Endometrial microvascular endothelial cells (primary cell): ENCODE results near the gene LGI2. TPM values are rescaled to one million over a fixed set of nuclear protein-coding genes. Genes with fewer than 3 reads are reported as not detected.

Experiments
- in situ Hi-C: cut with HindIII; loops from 2 replicates; pipeline ENCODE4 v1.10.0; 2017; ENCODE audit warnings: low sequenced_read_pairs, low pct_unique_long_range_greater_than_20kb; ENCODE audit errors: inconsistent ontology term
- total RNA-seq: library from RNA; depleted of rRNA; stranded (reverse); fragments of >200 nt; gene quantifications from one replicate; pipeline ENCODE4 v1.2.3, GENCODE V29; 2015; ENCODE audit errors: inconsistent ontology term

Gene LGI2
- total RNA-seq, 1 donor from 2014 or later, result not detected

DNA sequence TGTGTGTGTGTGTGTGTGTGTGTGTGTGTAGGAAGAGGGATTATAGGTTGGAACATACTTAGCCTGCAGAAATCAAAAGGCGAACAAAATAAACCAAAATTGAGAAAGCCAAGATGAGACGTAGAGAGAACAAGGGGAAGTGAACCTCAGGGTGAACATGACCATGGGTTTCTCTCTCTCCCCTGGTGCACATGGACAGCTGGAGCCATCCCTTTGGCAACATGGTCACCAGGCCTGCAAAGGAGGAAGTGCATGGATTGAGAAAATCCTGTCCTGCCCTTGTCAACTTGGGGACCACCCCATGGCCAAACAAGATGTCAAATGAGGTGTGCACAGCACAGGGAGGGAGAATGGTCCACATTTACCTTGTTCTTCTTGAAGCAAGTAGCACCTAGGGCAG is 23.1 kb downstream of the LGI2 start:
- in situ Hi-C loops, result loop anchor here (25.0 kb wide), 1 partner anchor 95 kb away; the partner anchor contains the start of gene CCDC149

DNA sequence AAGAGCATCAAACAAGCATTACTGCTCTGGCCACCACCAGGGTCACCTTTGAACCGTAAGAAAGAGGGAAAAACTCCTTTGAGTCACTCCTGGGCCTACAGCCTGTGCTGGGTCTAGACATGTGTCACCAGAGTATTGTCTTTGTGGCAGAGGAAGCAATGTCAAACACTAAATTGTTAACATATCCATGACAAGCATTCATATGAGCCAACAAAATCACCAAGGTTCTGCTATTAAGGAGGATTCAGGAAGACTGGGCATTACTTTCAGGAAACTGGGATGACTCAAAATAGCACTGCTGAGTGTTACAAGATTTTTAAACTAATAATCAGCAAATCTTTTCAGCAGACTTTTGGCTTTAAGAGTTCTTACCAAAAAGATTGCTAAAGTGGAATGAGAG is 28.1 kb downstream of the LGI2 start:
- in situ Hi-C loops, result loop anchor here (25.0 kb wide), 1 partner anchor 90 kb away; the partner anchor contains the start of gene CCDC149

DNA sequence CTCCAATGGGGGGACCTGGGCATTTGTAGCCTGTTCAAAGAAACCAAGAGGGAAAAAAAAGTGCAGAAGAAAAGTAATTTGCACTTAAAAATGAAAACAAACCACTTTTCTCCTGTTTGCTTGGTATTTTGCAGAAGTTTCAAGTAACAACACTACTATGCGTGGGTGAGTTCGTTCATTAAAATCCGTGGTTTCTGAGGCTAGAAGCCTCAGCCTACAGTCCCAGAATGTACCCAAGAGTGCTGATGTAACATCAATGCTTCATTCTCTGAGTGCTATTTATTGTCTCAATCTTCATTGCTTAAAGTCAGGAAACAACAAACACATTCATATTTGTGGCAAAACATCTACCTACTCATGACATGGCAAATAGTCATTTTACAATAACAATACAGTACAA is 29.2 kb downstream of the LGI2 start:
- in situ Hi-C loops, result loop anchor here (25.0 kb wide), 1 partner anchor 89 kb away; the partner anchor contains the start of gene CCDC149

DNA sequence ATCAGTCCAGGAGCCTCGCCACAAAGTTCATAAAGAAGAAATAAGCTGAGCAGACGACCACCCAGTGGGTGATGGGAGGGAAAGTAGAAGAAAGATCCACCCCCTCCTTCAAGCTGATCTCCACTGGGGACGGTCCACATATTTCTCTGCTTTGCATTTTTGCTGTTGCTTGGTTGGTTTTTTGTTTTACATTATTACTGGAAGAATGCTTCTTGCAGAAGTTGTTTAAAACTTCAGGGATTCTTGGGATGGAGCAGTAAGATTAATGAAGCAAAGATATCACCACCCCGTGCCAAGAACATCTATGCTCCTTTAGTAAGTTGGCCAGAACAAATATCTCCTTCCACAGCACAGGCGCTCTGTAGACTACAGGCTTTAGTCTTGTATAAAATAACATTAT is 30.1 kb downstream of the LGI2 start:
- in situ Hi-C loops, result loop anchor here (25.0 kb wide), 1 partner anchor 88 kb away; the partner anchor contains the start of gene CCDC149

DNA sequence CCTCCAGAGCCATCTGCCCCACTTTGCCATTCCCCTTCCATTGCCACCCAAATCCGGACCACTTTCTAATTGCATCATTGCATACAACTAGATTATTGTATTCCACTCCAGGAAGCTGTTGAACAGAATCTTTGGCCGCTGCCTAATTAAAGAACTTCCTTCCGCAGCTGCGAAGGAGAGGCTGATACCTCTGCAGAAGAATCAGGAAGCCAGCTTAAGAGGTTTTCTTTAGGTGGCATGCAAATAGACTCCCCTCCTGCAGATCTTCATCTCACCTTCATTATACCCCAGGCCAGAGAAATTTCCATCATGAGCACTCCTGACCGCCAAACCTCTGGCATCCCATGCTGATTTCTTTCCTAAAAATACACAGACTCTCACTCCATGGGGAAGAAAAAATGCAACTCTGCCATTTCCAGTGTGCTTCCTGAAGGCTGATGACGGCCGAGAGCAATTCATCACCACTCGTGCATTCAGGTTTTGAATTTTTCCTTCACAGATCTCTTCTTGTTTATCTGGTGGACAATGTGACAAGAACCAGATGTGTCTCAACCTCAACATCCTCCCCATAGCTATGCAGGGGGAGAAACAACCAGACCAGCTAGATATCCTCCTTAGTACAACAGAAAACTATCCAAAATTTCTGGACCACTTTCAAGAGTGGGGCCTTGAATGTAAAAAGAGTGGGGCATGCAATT is 31.2 kb downstream of the LGI2 start:
- in situ Hi-C loops, result loop anchor here (25.0 kb wide), 1 partner anchor 87 kb away; the partner anchor contains the start of gene CCDC149

DNA sequence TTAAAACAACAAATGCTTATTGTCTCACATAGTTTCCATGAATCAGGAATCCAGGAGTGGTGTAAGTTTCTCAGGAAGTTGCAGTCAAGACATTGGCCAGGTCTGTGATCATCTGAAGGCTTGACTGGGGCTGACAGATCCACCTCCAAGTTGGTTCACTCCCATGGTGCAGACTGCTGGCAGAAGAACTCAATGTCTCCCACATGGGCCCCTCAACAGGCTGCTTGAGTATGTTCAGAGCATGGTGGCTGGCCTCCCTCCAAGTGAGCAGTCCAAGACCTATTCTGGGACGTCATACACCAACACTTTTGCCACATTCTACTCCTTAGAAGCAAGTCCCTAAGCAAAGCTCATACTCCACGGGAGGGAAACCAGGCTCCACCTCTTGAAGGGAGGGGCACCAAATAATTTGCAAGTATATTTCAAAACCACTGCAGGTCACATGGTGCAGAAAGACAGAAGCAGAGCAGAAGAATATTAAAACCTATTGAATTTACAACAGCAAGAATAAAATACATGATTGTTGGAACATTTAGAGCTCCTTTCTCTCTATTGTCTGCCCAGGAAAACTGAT is 35.3 kb downstream of the LGI2 start:
- in situ Hi-C loops, result no loop called here

DNA sequence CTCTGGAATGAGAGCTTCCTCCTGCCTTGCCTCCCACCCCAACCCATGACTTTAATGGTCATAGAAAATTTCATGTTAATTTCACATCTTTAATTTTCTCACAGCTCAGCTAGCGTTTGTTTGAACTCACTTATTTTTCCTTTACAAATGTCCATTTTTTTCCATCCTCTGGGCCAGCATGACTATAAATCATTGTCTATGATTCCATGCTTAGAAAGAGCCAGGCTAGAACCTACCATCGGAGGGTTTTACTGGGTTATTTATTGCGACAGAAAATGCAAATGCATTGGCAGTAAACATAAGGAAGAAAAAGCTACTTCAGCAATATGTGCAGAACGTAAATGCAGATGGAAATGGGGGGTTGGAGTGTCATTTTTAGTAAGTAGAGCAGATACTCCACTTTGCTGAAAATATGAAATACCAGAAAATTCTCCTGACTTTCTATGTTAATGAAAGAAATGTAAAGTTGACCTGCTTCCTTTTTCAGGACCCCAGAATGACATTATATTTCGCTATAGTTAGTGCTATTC is 37.1 kb downstream of the LGI2 start:
- in situ Hi-C loops, result no loop called here

DNA sequence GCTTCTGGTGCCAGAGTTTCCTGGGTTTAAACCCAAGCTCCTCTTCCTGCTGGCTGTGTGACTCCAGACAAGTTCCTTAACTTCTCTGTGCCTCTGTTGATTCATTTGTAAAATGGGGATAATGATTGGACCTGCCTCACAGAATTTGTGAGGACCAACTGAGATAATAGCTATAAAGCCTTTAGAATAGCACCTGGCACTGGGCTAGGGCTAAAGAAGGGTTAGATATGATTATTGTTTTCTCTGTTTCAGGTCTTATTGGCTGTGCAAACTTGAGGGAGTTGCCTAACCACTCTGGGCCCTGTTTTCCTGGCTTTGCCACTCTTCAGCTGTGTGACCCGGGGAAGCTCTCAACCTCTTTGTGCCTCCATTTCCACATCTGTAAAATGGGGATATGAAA is 37.8 kb downstream of the LGI2 start:
- in situ Hi-C loops, result no loop called here

DNA sequence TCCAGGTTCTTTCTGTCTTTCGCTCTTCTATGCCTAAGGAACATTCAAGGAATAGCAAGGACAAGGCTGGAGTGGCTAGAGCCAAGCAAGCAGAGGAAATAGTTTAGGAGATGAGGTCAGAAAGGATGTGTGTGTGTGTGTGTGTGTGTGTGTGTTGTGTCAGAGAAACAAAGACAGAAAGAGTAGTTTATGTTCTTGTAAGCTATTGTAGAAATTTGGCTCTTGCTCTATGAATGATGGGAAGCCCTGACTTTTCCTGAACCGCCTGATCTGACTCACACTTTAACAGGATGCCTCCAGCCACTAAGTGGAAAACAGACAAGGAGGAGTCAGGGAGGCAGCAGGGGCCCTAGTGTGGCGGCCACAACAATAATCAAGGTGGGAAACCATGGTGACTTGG is 39.7 kb downstream of the LGI2 start:
- in situ Hi-C loops, result no loop called here

DNA sequence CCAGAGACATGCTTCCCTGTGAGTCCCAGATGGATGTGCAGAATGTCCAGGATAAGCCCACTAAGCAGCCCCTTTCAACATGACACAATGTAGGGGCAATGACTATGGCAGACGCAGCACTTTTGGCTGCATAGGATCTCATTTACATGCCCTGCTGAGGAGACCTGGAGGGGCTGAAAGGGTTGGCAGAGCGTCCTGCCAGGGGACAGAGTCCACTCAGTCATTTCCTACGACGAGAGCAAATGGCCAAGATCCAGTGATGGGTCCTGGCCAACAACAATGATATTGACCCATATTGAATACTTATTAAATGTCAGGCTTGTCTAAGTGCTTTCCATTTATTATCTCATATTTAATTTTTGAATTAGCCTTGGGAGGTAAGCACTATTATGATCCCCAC is 41.4 kb downstream of the LGI2 start:
- in situ Hi-C loops, result no loop called here

DNA sequence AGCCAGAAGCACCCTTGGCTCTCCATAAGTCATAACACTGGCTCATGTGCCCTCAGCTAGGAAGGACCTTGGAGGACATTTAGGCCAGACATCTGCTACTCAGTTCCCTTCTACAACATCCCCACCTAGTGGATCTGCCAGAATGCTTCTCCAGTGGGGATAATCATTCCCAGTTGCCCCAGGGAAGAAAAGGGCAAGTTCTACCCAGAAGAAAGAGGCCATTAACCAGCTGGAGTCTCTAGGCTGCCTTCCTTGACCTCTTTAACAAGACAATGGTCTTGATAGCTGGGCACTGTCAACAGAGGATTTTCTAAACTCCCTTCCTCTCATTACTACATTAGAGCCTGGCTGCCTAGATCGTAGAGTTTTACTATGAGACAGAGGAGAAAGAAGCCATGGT is 42.0 kb downstream of the LGI2 start:
- in situ Hi-C loops, result no loop called here

DNA sequence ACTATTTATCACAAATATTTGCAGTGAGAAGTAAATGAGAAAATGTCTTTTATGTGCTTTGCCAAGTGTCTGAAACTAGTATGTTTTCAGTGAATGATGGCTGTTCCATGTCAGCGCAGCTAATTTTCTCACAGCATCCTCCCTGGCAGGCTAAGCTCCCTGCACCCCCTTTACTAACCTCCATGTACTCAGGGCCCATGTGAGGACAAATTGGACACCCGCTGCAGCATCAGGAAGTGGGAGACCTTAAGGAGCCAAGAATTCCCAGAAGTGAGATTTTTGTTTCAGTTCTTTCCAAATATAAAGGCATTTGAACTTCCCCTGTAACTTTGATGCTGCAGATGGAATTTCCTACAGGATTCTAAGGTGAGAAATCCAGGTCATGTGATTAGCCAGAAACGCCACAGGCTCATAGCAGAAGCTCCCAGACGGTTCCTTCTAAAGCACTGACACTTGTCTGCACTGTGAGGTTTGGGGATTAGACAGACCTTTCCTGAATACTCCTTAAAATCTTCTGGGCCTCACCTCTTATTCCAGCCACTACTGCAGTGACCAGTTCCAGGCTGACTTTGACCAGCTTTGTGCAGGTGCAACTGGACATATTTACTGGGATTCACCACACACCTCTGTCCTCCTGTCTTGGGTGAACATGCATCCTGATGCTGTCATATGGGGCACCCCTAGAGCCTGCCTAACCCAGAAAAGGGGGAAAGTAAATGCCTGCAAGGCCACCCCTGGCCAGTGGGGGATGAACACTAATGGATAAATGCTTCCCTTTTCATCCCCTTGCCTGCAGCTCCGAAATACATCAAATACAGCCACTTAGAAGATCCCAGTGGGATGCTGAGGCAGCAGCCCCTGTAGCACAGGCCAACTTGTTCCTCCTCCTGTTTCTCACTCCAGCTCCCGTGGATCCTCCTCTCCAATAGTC is 45.9 kb downstream of the LGI2 start:
- in situ Hi-C loops, result no loop called here

DNA sequence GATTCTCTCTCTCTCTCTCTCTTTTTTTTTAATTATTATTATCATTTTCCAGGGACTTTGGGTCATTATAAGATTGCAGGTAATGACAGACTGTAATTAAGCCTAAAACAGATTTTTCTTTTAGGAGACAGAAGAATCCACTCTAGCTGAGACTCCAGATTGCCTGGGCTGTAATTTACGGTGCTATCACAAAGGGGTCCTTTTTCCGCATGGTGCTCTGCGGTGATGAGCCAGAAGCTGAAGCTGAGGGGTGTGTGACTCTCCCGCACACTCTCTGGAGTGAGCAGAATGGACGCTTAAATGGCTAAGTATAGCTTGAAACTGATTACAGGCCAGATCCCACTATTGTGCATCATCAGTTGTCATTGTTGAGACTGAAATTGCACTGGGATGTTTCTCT is 50.0 kb downstream of the LGI2 start:
- in situ Hi-C loops, result no loop called here

DNA sequence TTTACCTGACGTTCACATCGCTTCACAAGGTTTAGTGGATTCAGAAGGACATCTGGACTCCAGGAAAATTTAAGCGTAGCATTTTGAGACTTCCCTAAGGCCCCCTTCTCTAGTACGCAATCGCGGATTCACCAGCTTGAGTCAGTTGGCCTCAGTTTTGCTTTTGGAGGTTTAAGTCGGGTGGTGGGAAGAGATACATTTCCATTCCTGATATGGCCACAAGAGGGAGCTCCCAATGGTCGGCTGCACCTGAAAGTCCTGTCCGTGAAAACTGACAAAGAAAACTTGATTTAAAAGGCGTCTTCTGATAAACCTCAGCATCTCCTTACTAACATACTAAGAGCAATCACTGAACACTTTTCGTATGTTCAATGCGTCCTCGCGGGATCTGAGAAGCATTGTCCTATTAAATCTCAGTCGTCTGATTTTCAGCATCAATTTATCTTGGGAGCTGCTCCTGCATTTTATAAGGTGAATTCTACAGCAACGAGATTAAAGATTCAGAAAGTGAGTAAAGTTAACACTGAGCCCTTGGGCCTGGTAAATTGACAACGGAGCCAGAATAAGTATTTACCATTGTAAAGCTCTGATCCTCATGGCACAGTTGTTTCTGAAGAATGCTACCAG is 50.6 kb downstream of the LGI2 start:
- in situ Hi-C loops, result no loop called here

DNA sequence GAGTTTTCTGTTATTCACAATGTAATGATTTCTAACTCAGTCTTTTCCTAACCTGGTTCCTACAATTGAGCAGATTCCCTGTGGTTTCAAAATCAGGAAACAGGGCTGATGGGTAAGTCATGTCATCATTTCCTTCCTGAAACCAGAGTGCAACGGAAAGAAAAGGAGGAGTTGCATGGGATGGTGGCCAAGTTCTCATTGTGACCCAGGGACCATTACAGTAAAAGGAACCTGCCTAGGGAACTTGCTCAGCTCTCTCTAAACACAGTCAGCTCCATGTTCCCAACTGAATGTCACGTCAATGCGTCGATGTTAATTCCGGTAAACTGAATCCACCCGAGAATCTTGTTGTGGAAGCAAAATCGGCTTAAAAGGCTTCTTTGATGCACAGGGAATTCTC is 51.2 kb downstream of the LGI2 start:
- in situ Hi-C loops, result no loop called here

DNA sequence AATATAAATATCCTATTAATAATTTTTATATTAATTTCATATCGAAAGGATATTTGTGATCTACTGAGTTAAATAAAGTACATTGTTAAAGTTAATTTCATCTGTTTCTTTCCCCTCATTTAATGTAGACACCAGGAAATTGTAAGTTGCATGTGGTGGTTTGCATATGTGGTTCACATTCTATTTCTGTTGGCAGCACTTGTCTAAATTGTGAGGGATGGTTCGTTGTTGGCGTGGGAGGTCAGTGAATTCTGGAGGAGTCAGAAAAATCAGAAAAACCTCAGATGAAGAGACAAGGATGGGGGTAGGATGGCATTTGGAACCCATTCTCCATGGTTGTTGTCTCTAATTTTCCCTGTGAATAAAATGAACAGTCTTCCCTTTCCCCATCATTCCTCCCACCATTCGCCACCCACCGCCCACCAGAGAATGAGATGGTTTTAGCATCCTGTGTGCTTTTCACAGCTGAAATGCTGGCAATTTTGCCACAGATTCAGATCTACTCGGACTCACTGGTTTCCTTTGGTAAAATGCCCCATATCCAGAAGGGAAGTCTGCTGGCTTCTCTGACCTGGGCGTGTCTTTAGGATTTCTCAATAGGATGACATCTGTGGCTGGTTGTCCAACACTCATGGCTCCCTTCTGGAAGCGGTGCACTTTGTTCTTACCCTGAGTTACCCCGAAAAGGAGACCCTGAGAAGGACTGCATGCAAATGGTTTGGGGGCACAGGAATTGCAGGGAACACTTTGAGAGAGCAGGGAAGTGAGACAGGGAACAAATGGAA is 52.3 kb downstream of the LGI2 start:
- in situ Hi-C loops, result no loop called here

DNA sequence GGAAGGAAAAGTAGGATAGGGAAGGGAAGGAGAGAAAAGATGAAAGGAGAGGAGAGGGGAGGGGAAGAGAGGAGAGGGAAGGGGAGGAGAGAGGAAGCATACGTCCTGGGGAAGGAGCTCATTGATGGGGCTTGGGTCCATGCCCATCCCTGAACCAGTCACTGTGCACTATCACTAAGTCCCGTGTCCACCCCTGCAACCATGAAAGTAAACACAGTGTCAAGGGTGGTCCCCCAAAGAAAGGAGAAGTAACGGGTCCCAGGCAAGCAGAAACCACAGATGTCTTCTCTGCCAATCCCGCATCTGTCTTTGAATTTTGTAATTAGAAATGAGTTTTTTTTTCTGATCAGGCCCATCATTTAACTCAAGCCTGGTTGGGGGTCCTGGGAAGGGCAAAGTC is 55.2 kb downstream of the LGI2 start:
- in situ Hi-C loops, result no loop called here
